GM18526 (cell line): ENCODE results near the gene MPC1L.

Experiments used
- POLR2A ChIP-seq: IDR thresholded peaks from 3 replicates; pipeline ENCODE4 v1.6.1; 2011; ENCODE audit not compliant: insufficient read length; ENCODE audit errors: extremely low read depth

Gene MPC1L

GRCh38 chrX:40671126-40671525, 47.9 kb downstream of the MPC1L start:
- no peak for TF ChIP-seq POLR2A
